ENCODE measurements around the gene SLC45A1.

Gene SLC45A1

GRCh38 chr1:8347635-8348034 is 29.7 kb downstream of the SLC45A1 start:
- H3K9ac ChIP-seq: no peak overlapping the region
- H3K4me2 ChIP-seq: no peak overlapping the region
- H4K20me1 ChIP-seq (ENCODE audit: insufficient read depth): no peaks in the 10 kb centered on the region

GRCh38 chr1:8348047-8348776 is 30.3 kb downstream of the SLC45A1 start:
- Histone ChIP-seq H3K4me2 (no peak overlapping the region), H3K27me3 (ENCODE audit: insufficient read depth, low read depth) (no peaks in the 10 kb centered on the region), H2AFZ (ENCODE audit: low read depth) (no peak overlapping the region)

More at GRCh38 chr1:8347635-8348034, 29.7 kb downstream of the SLC45A1 start:
- no peak for TF ChIP-seq CTCF (conservative IDR thresholded peaks at IDR 0.05; ENCODE audit: low read depth, low read length)
- Histone ChIP-seq H2AFZ (ENCODE audit: low read depth) (no peak overlapping the region), H3K4me3 (IDR thresholded peaks at IDR 0.05; ENCODE audit: insufficient read depth, low read depth, low read length) (no peak overlapping the region), H3K36me3 (ENCODE audit: insufficient read depth) (no peaks in the 10 kb centered on the region), H3K27me3 (ENCODE audit: insufficient read depth, low read depth) (no peaks in the 10 kb centered on the region), H3K79me2 (ENCODE audit: insufficient read depth, low read depth) (no peaks in the 10 kb centered on the region), H3K4me1 (ENCODE audit: low read depth, poor library complexity, severe bottlenecking) (no peaks in the 10 kb centered on the region), H3K27ac (no peak overlapping the region)

GRCh38 chr1:8348777-8349472 is 31.0 kb downstream of the SLC45A1 start:
- no peak overlapping the region for H2AFZ ChIP-seq (ENCODE audit: low read depth)
- no peaks in the 10 kb centered on the region for H3K27me3 ChIP-seq (ENCODE audit: insufficient read depth, low read depth)
- H3K79me2 ChIP-seq (ENCODE audit: insufficient read depth, low read depth): no peaks in the 10 kb centered on the region
- H3K4me2 ChIP-seq: no peak overlapping the region
- no peaks in the 10 kb centered on the region for H4K20me1 ChIP-seq (ENCODE audit: insufficient read depth)
- no peak overlapping the region for H3K4me3 ChIP-seq (IDR thresholded peaks at IDR 0.05; ENCODE audit: insufficient read depth, low read depth, low read length)
- H3K9ac ChIP-seq: no peak overlapping the region
- H3K27ac ChIP-seq: no peak overlapping the region
- TF ChIP-seq CTCF (conservative IDR thresholded peaks at IDR 0.05; ENCODE audit: low read depth, low read length): peak; percentile 97
- no peaks in the 10 kb centered on the region for H3K4me1 ChIP-seq (ENCODE audit: low read depth, poor library complexity, severe bottlenecking)
- no peaks in the 10 kb centered on the region for H3K36me3 ChIP-seq (ENCODE audit: insufficient read depth)

More at GRCh38 chr1:8348047-8348776, 30.3 kb downstream of the SLC45A1 start:
- H4K20me1 ChIP-seq (ENCODE audit: insufficient read depth): no peaks in the 10 kb centered on the region
- H3K79me2 ChIP-seq (ENCODE audit: insufficient read depth, low read depth): no peaks in the 10 kb centered on the region
- no peaks in the 10 kb centered on the region for H3K4me1 ChIP-seq (ENCODE audit: low read depth, poor library complexity, severe bottlenecking)
- H3K9ac ChIP-seq: no peak overlapping the region
- H3K27ac ChIP-seq: no peak overlapping the region
- TF ChIP-seq CTCF (conservative IDR thresholded peaks at IDR 0.05; ENCODE audit: low read depth, low read length): no peak
- no peak overlapping the region for H3K4me3 ChIP-seq (IDR thresholded peaks at IDR 0.05; ENCODE audit: insufficient read depth, low read depth, low read length)
- no peaks in the 10 kb centered on the region for H3K36me3 ChIP-seq (ENCODE audit: insufficient read depth)

- Histone ChIP-seq H3K27ac (no peak overlapping the region), H3K4me1 (ENCODE audit: low read depth, poor library complexity, severe bottlenecking) (no peaks in the 10 kb centered on the region)
These were observed 31.6 kb downstream of the SLC45A1 start for GRCh38 chr1:8349473-8349865.

More at GRCh38 chr1:8349473-8349865, 31.6 kb downstream of the SLC45A1 start:
- Histone ChIP-seq H3K27me3 (ENCODE audit: insufficient read depth, low read depth) (no peaks in the 10 kb centered on the region), H3K9ac (no peak overlapping the region), H3K4me3 (IDR thresholded peaks at IDR 0.05; ENCODE audit: insufficient read depth, low read depth, low read length) (no peak overlapping the region), H4K20me1 (ENCODE audit: insufficient read depth) (no peaks in the 10 kb centered on the region), H3K4me2 (no peak overlapping the region), H3K36me3 (ENCODE audit: insufficient read depth) (no peaks in the 10 kb centered on the region), H3K79me2 (ENCODE audit: insufficient read depth, low read depth) (no peaks in the 10 kb centered on the region), H2AFZ (ENCODE audit: low read depth) (no peak overlapping the region)
- no peak for TF ChIP-seq CTCF (conservative IDR thresholded peaks at IDR 0.05; ENCODE audit: low read depth, low read length)
